HG03432 (cell line): Measurements from ENCODE around the gene MSRB3.
"Not testable (repeated sequence)": the region's sequence is repeated elsewhere in the genome, so short reads cannot be mapped to it uniquely, and the experiment has no call there.

Source experiments
- ATAC-seq: cut with Tn5 transposase; IDR thresholded peaks from one replicate; pipeline ENCODE4 v1.9.1; 2021; ENCODE audit warnings: mild to moderate bottlenecking, moderate library complexity; ENCODE audit not compliant: unreplicated experiment

Gene MSRB3

DNA sequence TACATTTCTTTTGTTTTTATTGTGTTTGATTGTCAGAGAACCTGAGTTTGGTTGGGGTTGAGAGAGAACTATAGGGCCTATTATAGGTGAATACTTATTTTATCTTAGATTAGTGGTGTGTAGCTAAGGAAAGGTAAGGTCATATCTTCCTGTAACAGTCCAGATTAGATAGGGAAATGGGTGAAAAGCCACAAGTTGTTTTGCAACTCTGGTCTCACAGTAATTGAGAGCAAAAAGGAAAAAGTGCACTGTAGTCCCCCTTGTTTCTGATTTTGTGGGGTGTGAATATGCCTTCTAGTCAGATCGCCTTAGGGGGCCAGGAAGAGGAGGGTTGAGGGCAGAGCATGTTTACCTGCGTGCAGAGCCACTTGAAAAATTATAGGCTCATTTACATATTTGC is 8.9 kb downstream of the MSRB3 start:
- no peak for ATAC-seq

DNA sequence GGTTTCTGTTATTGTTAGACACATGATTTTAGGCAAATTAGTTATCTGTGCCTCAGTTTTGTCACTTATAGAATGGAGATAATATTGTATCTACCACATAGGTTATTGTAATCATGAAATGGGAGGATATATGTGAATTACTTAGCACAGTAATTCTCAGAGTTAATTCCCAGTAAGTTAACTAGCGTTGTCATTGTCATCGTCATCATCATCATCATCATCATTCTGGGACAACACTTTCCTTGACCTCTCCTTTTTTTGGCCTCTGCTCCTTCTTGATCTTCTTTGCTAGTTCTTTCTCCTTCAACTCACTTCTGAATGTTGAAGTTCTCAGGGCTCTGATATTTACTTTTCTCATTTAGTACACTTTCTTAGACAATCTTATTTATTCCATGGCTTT is 13.8 kb downstream of the MSRB3 start:
- ATAC-seq: no peak

DNA sequence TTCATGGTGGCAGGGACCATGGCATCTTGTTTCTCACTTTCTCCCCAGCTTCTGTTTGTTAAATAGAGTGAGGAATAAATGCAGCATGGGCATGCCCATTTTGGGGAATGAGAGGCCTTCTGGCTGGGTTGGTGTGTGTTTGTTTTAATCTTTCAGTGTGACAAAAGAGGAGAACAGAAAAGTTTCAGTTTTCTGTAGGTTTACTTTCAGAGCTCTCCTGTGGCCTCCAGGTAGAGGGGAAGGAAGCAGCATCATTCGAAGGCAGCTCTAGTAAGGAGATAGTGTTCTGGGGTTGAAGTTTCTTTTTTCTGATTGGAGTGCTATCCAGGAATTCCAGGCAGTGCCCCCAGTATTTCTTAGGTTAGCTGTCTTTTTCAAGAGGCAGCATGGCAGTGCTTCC is 15.3 kb downstream of the MSRB3 start:
- ATAC-seq: no peak

DNA sequence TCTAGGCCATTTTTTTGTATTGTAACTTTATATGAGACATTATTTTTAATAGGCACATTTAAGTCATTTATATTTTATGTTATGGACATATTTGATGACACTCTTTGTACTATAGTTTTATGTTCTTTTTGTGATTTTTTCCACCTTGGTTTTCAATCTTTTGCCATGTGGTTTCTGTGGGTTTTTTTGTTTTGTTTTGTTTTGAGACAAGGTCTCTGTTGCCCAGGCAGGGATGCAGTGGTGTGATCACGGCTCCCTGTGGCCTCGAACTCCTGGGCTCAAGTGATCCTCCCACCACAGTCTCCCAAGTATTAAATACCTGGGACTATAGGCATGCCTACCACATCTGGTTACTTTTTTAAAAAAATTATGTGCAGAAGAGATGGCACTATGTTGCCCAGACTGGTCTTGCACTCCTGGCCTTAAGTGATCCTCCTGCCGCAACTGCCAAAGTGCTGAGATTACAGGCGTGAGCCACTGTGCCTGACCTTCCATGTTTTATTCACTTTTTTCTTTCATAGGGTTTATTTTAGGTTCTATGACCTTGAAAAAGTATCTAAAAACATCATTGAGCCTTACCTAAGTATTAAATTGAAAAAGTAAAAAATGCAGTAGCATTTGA is 16.3 kb downstream of the MSRB3 start:
- no peak for ATAC-seq

DNA sequence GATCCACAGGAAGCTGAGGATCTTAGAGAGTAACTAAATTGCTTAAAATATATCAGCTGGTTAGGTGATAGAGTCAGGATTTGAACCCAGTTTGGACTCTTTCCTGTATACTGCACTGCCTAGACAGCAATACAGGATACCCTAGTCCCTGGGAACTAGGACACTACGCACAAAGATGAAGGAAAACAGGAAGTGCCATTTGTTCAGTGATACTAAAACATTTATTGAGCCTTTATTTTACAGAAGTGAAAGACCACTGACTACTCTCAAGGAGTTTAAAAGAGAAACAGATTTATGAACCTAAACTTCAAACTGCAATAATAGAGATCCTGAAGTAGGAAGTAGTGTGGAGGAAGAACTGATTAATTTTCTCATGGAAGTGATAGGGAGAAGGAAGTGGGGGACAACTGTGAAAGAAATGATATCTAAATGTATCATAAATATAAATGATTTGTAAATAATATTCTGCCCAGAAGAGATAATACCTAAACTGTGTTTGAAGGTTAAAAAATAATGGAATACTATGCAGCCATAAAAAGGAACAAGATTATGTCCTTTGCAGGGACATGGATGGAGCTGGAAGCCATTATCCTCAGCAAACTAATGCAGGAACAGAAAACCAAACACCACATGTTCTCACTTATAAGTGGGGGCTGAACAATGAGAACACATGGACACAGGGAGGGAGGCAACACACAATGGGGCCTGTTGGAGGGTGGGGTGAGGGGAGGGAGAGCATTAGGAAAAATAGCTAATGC is 18.2 kb downstream of the MSRB3 start:
- ATAC-seq: no peak

DNA sequence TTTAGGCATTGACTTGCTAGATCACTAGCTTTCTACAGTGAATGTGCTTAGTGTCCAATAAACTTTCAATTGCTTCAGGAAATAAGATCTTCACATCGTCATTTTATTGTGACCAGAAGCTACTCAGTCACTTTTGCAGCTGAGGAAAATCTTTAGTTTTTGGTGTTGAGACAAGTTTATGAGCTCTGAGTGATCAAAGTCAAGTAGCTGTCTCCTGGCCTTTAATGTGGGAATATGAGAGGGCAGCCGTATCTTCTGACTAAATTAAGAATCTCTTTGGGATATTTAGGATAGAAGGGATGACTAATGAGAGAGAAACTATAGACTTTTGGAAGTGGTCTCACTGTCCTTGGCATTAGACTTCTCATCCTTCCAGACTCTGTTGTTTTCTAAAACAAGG is 21.6 kb downstream of the MSRB3 start:
- no peak for ATAC-seq

DNA sequence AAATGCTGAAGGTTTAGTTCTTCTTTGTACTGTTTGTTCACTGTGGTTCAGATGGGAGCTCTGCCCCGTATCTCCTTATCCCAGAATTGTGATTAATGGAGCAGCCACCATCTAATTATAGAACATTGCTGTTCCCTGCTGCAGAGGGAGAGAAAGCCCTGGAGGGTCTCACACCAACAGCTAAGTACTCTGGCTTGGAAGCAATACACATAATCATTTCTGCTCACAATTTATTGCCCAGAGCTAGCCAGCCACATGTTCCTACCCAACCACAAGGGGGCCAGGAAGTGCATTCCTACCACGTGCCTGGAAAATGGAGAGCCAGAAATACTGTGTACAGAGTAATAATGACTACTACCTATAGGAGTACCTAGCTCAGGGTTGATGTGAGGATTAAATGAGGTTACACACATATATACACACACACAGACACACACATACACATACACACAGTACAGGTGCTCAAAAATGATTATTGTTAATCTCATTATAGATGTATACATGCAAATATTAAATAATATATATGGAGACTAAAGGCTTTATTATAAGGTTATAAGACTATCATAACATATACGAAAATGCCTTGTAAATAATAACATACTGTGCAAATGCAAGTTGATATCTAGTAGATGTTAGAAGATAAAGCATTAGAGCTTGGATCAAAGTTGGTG is 22.3 kb downstream of the MSRB3 start:
- no peak for ATAC-seq

DNA sequence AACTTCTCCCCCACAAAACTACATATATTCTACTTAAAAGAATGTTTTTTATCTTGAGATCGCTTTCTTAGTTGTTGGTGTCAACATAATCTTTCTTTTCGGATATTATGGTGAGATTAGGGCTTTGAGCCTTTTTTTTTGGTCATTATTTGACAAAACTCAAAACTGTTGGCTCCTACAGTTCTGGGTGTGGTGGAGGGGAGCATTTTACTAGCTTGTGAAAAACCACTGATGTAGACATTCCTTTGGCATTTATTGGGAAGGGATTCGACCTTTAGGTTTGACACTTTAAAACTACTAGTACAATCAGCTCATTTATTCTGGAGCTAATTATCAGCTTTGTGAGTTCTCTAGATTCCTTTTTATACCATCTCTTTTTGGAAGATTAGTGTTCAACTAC is 24.4 kb downstream of the MSRB3 start:
- ATAC-seq: no peak

DNA sequence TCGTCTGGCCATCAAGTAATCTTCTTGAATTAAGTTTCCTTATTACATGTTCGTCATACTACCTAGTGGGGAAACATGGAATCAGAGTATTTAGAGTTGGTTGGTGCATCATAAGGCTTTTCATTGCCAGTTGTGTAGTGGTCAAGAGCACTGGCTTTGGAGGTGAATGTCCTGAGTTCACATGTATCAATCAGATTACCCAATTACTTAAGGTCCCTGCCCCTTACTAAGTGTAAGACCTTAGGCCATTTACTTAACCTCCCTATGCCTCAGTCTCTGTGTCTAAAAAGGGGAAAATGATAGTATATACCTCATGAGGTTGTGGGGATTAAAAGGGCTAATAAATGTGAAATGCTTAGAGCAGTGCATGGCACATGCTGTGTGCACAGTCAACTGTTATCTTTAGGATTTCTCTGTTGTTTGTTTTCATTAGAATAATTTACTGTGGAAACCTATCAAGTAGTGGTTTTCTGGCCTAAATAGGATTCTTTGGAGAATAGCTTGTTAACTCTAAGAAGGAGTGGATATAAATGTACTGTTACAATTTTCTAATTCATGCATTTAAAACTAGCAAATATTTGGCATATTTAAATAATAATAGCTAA is 27.0 kb downstream of the MSRB3 start:
- ATAC-seq: no peak

DNA sequence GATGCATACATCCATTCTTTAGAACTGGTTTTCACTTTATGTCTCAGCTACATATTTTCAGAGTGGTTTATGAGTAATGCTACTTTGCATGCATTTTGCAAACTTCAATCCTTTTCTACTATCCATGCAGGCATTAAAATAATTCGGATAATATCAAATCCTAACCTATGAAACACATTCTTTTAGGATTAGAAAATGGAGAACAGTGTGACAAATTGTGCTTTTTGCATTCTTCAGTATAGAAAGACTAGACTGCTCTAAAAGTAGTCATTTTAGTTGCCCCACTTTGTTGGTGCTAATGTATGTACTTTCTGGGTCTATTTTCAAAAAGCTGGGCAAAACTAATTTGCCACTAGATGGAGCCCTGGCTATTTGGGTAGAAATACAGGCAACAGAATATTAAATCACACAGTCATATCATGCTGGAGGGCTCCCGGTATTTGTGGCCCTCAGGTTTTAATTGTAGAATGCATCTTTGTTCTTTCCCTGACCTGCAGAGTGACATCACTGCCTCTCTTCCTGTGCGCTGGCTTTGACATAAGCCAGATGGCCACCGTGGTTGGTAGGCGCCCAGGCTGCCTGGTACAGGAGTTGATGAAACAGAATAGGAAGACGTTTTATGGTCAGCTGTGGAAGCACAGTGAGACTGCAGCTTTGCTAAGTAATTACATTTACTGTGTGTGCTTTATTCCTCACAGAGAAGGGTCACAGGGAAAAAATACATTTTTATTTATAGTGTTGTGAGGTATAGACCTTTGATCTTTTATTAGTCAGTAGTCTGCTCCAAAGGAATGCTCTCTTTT is 28.1 kb downstream of the MSRB3 start:
- no peak for ATAC-seq

DNA sequence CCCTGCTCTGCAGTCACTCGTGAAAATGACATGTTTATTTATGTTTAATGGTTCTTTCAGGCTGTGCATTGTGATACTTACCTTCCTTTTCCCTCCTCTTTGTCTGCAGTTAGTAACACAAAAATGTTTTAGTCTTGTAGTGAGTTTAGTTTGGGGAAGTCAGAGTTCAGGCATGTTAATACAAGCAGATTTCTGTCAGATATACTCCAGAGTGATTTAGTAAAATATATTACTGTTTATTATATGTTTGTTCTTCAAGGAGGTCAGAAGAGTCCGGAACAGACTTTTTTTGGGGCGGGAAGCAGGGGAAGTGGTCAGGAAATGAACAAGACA is 28.7 kb downstream of the MSRB3 start:
- no peak for ATAC-seq

DNA sequence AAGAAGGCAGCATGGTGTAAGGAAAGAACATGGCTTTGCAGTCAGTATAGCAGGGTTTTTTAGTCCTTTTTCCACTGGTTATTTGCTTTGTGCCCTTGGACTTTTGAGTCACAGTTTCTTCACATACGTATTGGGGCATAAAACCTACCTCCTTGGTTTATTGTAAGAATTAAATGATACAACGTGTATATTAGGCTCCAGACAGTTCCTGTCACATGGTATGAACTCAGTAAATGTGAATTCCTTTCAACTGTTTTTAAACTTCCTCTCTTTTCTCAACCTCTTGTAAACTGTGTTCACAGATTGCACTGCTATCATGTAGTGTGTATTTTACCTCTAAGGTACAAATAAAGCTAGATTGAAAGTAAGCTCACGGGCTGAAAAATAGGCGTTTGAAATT is 29.5 kb downstream of the MSRB3 start:
- no peak for ATAC-seq

DNA sequence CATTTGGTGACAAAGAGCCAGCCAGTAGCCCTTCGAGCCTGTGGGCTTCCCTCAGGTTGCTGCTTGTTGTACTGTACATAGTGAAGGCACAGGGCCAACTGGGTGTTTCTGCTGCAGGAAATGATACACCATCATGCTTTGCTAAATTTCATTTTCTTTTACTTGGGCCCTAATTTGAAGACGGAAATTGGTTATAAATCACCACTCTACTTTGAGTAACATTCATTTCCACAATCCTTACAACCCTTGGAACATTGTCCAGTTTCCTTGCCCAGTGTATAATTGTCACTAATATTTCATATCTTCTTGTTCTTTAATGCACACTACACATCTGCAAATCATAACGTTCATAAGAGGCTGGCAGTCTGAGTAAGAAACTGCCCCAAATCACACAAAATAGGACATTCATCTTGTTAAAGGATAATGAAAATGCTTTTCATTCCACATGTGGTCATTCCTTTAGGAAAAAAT is 30.2 kb downstream of the MSRB3 start:
- ATAC-seq: no peak

DNA sequence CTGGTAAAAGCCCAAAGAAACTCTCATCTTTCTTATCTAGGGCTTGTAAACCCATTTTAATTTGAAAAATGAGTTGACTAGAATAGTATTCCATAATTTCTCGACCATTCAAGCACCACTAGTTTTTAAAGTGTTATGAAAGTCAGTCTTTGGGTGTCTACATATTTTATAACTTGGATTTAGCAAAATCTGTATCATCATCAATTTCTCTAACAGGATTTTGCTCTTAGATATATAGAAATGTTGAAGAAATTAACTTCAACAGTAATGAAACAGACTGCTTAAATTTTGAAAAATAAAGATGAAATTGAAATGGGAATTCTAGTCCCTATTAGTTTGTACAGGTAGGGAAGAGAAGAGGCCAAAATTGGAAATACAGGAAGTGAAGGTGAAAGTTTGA is 32.8 kb downstream of the MSRB3 start:
- no peak for ATAC-seq

DNA sequence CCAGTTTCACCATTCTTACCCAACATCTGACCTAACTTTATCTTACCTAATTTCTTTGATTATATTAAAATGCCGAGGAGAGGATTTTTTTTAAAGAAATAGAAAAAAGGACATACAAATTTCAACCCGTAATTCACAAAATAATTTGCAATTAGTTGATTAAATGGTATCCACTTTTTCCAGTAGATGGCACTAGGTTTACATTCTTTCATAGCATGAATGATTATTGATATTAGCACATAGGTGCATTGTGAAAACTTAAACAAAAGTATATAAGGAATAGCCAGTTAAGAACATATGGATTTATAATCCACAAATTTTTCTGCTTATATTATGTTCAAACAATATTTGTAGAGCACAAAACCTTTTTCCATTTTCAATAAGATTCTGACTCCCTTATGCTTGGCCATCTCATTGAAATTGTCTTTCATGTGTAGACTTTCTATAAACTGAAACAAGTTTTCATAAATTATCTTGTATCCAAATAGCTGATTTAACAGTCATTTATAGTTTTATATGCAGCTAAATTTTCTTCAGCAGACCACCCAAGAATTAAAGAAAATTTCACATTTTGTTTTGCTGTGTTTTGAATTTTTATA is 35.3 kb downstream of the MSRB3 start:
- ATAC-seq: no peak

DNA sequence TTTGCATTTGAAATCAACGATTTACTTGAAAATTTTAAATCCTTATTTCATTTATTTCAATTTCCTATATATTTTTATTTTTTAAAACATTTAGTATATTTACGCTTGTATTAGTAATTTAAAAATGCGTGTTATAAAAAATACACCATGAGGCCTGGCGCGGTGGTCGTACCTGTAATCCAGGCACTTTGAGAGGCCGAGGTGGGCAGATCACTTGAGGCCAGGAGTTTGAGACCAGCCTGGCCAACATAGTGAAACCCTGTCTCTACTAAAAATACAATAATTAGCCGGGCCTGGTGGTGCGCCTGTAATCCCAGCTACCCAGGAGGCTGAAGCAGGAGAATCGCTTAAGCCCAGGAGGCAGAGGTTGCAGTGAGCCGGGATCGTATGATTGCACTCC is 36.8 kb downstream of the MSRB3 start:
- ATAC-seq: not testable (repeated sequence)

DNA sequence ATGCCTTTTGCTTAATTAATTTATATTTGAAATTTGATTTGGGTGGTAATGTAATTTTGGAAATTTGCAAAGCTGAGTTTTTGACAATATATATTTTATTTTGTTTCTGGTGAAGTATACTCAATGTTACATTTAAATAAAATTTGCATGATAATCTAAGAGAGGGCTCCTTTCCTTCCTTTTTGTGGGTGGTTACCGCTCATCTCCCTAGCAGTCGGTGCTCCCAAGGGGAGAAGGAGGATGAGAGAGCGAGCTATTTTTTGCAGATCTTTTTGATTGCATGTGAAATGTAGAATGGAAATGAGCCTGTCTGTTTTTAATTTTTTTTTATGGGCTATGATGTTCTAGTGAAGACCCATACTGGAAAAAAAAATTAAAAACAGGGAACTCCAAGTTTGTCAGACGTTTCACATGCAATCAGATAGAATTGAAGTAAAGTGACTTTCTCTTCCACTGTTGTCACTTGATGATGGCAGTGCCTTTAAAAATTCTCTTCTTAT is 39.8 kb downstream of the MSRB3 start:
- no peak for ATAC-seq

DNA sequence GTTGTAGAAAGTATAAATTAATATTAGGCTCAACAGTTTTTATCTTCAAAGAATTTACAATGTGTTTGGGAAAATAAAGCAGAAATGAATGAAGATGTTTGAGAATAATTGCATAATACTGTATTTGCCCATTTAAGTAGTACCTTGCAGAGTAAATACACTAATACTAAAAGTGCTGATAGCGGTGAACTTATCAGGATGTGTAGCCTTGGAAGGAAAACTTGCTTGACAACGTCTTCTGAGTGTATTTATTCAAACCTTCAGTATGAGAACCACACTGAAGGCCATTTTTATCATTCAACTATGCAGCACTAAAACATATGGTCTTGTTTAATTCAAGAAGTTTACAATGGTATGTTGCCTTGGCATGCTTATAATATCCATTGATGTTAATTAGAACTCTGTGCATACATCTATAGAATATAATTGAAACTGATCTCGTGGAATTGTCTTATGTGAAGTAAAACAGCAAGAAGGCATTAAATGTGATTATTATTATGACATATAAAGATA is 41.3 kb downstream of the MSRB3 start:
- ATAC-seq: no peak

DNA sequence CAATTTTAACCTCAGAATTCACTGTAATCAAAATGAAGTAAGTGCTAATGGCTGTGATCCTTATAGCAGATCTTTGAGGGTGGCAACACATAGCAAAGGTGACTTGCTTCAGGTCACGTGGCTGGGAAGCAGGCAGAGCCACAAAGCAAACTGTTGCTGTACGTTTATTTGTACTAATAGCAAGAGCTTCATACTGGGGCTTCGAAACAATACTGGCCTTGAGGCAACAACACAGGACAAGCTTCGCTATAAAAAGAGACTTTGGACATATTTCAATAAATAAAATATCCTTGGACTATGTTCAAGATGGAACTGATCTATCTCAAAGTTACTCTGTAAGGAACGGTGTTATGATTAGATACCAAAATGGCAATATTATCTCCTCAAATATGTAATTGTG is 44.6 kb downstream of the MSRB3 start:
- ATAC-seq: no peak

DNA sequence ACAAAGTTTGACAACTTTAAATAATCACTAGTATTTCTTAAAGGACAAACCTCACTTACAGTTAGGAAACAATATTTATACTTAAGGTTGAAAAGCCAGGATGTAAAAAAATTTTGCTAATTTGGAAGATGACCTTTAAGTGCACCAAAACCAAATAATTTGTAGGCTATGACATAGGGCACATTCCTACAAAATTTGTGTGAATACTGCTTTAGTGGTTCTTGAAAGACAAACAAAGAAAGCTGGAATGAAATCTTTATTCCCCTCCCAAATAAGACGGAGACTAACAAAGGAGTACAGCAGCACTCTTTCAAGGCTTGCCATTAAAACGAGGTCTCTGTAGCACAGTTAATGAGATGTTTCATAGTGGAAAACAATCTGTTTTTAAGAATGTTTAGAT is 45.6 kb downstream of the MSRB3 start:
- no peak for ATAC-seq
